ENCODE measurements around the gene FKBP7.
"Not testable (repeated sequence)": the region's sequence is repeated elsewhere in the genome, so short reads cannot be mapped to it uniquely, and the experiment has no call there.

Gene FKBP7

GRCh38 chr2:178449700-178450523 is 28.5 kb downstream of the FKBP7 start:
- DNase-seq (ENCODE audit: low spot score), result no peak

- no peak for DNase-seq (ENCODE audit: low spot score)
Measured at GRCh38 chr2:178448968-178449661, 29.3 kb downstream of the FKBP7 start.

- no peak for DNase-seq (ENCODE audit: low spot score)
Measured at GRCh38 chr2:178441426-178441825, 37.0 kb downstream of the FKBP7 start.

- DNase-seq (ENCODE audit: low spot score), result no peak
Measured at GRCh38 chr2:178436662-178437061, 41.7 kb downstream of the FKBP7 start.

GRCh38 chr2:178429336-178429735 is 49.1 kb downstream of the FKBP7 start:
- no peak for DNase-seq (ENCODE audit: low spot score)

GRCh38 chr2:178428396-178428806 is 50.0 kb downstream of the FKBP7 start:
- no peak for DNase-seq (ENCODE audit: low spot score)

GRCh38 chr2:178427458-178427857 is 50.9 kb downstream of the FKBP7 start:
- DNase-seq (ENCODE audit: low spot score), result no peak

GRCh38 chr2:178426388-178426787 is 52.0 kb downstream of the FKBP7 start:
- no peak for DNase-seq (ENCODE audit: low spot score)

GRCh38 chr2:178425255-178425827 is 53.1 kb downstream of the FKBP7 start:
- no peak for DNase-seq (ENCODE audit: low spot score)

- DNase-seq (ENCODE audit: low spot score), result not testable (repeated sequence)
Measured at GRCh38 chr2:178423746-178424145, 54.7 kb downstream of the FKBP7 start.

- no peak for DNase-seq (ENCODE audit: low spot score)
Measured at GRCh38 chr2:178422097-178422496, 56.3 kb downstream of the FKBP7 start.

GRCh38 chr2:178420463-178420999 is 57.9 kb downstream of the FKBP7 start:
- no peak for DNase-seq (ENCODE audit: low spot score)

- DNase-seq (ENCODE audit: low spot score), result no peak
Measured at GRCh38 chr2:178419123-178419522, 59.3 kb downstream of the FKBP7 start.

GRCh38 chr2:178418426-178418825 is 60.0 kb downstream of the FKBP7 start:
- DNase-seq (ENCODE audit: low spot score), result no peak

- no peak for DNase-seq (ENCODE audit: low spot score)
Measured at GRCh38 chr2:178417916-178418315, 60.5 kb downstream of the FKBP7 start.

GRCh38 chr2:178415979-178416378 is 62.4 kb downstream of the FKBP7 start:
- DNase-seq (ENCODE audit: low spot score), result no peak

GRCh38 chr2:178414266-178415247 is 63.8 kb downstream of the FKBP7 start:
- peak; percentile 86 for DNase-seq (ENCODE audit: low spot score)
